NCI-H1694 treated with DMSO at 0.1 percent for 48 hours (cell line): ENCODE data around the gene SNRPD1.
A peak's percentile ranks its signal among the peaks of the same experiment; 100 is the strongest.
"Not testable (repeated sequence)": the region's sequence is repeated elsewhere in the genome, so short reads cannot be mapped to it uniquely, and the experiment has no call there.

Experiments
- DNase-seq: peaks from one replicate; lab custom pipeline; 2025; lab: John Stamatoyannopoulos, UW

SNRPD1 gene

GRCh38 chr18:21636769-21637168 is 24.7 kb downstream of the SNRPD1 start:
- DNase-seq = no peak

- DNase-seq = no peak
These were observed 26.7 kb downstream of the SNRPD1 start for GRCh38 chr18:21638822-21639221.

GRCh38 chr18:21640375-21640774 is 28.3 kb downstream of the SNRPD1 start:
- not testable (repeated sequence) for DNase-seq

- no peak for DNase-seq
These were observed 38.2 kb downstream of the SNRPD1 start for GRCh38 chr18:21650311-21650710.

GRCh38 chr18:21652073-21652472 is 40.0 kb downstream of the SNRPD1 start:
- DNase-seq = no peak

GRCh38 chr18:21653361-21653760 is 41.2 kb downstream of the SNRPD1 start:
- no peak for DNase-seq

GRCh38 chr18:21656402-21656801 is 44.3 kb downstream of the SNRPD1 start:
- DNase-seq = no peak

- DNase-seq = no peak
These were observed 48.0 kb downstream of the SNRPD1 start for GRCh38 chr18:21660078-21660477.

GRCh38 chr18:21662581-21662980 is 50.5 kb downstream of the SNRPD1 start:
- no peak for DNase-seq

GRCh38 chr18:21663578-21663977 is 51.5 kb downstream of the SNRPD1 start:
- DNase-seq = no peak

GRCh38 chr18:21664069-21664468 is 52.0 kb downstream of the SNRPD1 start:
- no peak for DNase-seq

- no peak for DNase-seq
These were observed 57.7 kb downstream of the SNRPD1 start for GRCh38 chr18:21669736-21670285.

GRCh38 chr18:21672521-21673267 is 60.6 kb downstream of the SNRPD1 start:
- peak; percentile 18 for DNase-seq

GRCh38 chr18:21675354-21675753 is 63.2 kb downstream of the SNRPD1 start:
- DNase-seq = not testable (repeated sequence)

- no peak for DNase-seq
These were observed 66.7 kb downstream of the SNRPD1 start for GRCh38 chr18:21678859-21679258.

- DNase-seq = no peak
These were observed 68.0 kb downstream of the SNRPD1 start for GRCh38 chr18:21680161-21680560.

GRCh38 chr18:21682371-21683051 is 70.4 kb downstream of the SNRPD1 start:
- DNase-seq = no peak
